Measurements from ENCODE around the gene DAND5. TPM values are rescaled to one million over a fixed set of nuclear protein-coding genes. Genes with fewer than 3 reads are reported as not detected.

Gene DAND5
- total and polyA plus RNA-seq, 4 donors = 0.01 to 0.25 (median 0.17) TPM

DNA sequence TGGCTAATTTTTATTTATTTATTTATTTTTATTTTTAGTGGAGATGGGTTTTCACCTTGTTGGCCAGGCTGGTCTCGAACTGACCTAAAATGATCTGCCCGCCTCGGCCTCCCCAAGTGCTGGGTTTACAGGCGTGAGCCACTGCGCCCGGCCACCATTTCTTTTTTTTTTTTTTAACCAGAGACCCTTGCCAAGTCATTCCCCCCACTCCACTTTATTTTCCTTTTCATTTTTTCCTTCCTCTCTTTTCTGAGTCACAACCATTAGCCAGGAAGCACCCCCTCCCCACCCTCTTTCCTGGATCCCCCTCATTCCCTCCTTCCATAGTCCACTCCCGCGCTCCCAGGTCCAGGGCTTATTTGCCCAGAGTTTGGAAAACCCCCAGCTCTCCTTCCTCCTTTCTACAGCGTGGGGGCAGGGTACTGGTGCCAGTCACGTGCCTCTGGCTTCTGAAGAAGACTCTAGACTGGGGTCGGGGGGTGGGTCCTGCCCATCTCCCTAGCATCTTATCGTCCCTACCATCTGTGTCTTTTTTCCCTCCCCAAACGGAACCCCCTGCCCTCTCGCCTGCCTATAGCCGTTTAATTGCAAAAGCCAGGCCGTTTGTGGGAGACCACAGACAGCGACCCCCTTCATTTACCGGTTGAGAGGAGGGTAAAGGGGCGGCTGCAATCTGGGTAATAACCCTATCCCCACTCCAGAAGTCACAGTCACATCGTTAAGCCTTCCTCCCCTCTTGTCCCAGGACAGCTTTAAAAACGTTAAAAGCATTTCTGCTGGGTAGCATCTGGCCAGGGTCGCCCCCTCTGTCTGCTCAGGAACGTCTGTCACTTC is 32.1 kb upstream of the DAND5 start:
- H3K9ac ChIP-seq (ENCODE audit: insufficient read depth in 1 of 2, low read length in 2 of 2) = peak overlapping the region in 1 of 2 donors; percentile 70
- DNase-seq (peak; percentile 43 to 57 (median 51)), ATAC-seq (ENCODE audit: insufficient read depth, low FRiP score) (no peak)
- WGBS, 2 donors = 11 to 20% methylated on average over 23 of the region's 23 CpGs
- H3K9me3 ChIP-seq (ENCODE audit: control insufficient read depth in 4 of 4, insufficient read depth in 3 of 4, low read length in 3 of 4) = no peaks in the 10 kb centered on the region
- TF ChIP-seq, protein P1, sequence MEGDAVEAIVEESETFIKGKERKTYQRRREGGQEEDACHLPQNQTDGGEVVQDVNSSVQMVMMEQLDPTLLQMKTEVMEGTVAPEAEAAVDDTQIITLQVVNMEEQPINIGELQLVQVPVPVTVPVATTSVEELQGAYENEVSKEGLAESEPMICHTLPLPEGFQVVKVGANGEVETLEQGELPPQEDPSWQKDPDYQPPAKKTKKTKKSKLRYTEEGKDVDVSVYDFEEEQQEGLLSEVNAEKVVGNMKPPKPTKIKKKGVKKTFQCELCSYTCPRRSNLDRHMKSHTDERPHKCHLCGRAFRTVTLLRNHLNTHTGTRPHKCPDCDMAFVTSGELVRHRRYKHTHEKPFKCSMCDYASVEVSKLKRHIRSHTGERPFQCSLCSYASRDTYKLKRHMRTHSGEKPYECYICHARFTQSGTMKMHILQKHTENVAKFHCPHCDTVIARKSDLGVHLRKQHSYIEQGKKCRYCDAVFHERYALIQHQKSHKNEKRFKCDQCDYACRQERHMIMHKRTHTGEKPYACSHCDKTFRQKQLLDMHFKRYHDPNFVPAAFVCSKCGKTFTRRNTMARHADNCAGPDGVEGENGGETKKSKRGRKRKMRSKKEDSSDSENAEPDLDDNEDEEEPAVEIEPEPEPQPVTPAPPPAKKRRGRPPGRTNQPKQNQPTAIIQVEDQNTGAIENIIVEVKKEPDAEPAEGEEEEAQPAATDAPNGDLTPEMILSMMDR (IDR thresholded peaks at IDR 0.05; ENCODE audit: control extremely low read depth, extremely low read depth) = no peak
- peak overlapping the region in 1 of 2 donors; percentile 52 for H3K27ac ChIP-seq (ENCODE audit: low read depth in 1 of 2, low read length in 1 of 2)
- peaks cover 14 to 35% (median 22%) of the 10 kb centered on the region in 5 donors for H3K4me1 ChIP-seq (ENCODE audit: control insufficient read depth in 5 of 5, insufficient read depth in 5 of 5, low read length in 5 of 5)
- H3K4me3 ChIP-seq = peak overlapping the region; percentile 24
- H3K36me3 ChIP-seq (ENCODE audit: control insufficient read depth in 4 of 4, insufficient read depth in 4 of 4, low read length in 4 of 4) = peaks cover 10 to 34% (median 25%) of the 10 kb centered on the region in 4 donors
- H3K27me3 ChIP-seq (ENCODE audit: control insufficient read depth in 3 of 3, insufficient read depth in 3 of 3, low read length in 2 of 3) = no peaks in the 10 kb centered on the region

DNA sequence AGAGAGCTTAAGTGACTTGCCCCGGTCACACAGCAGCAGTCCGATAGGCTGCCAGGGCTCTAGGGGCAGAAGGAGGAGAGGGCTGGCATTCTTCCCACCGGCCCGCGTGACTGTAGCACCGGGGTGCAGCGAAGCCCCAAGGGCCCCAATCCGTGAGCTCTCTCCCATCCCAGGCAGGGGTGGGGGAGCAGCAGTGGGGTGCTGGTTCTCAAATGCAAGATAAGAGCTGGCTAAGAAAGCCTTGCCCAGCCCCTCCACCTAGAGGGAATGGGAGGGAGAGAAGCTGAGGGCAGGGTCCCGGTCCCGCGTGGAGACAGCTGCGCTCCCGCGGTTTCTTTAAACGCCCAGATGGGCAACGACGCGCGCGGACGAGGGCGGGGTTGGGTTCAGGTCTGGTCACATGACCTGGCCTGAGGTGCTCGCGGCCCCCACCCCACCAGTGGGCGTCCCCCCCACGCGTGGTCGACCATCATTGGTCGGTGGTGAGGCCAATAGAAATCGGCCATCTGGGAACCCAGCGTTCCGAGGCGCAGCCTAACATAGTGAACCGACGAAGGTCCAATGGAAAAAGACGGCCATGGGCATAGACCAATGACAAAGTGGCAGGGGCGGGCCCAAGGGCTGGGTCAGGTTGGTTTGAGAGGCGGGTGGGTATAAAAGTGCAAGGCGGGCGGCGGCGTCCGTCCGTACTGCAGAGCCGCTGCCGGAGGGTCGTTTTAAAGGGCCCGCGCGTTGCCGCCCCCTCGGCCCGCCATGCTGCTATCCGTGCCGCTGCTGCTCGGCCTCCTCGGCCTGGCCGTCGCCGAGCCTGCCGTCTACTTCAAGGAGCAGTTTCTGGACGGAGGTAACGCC is 31.2 kb upstream of the DAND5 start, which contains the start of gene CALR:
Gene CALR (plus strand): TSS at position 683 of the 852 bp plus-strand sequence. CDS start 71 bp downstream, at position 754.
- H3K9ac ChIP-seq (ENCODE audit: insufficient read depth in 1 of 2, low read length in 2 of 2) = peak within 1 kb of the TSS; percentile 82 to 90
- H3K27me3 ChIP-seq (ENCODE audit: control insufficient read depth in 3 of 3, insufficient read depth in 3 of 3, low read length in 2 of 3) = no peaks in the 10 kb centered on the region
- WGBS, 2 donors = 0% methylated on average over 53 to 63 of the region's 63 CpGs
- H3K27ac ChIP-seq (ENCODE audit: low read depth in 1 of 2, low read length in 1 of 2) = peak within 1 kb of the TSS; percentile 86 to 90
- H3K4me3 ChIP-seq = peak within 1 kb of the TSS; percentile 80
- DNase-seq (peak; percentile 100), ATAC-seq (ENCODE audit: insufficient read depth, low FRiP score) (peak; percentile 92)
- H3K36me3 ChIP-seq (ENCODE audit: control insufficient read depth in 4 of 4, insufficient read depth in 4 of 4, low read length in 4 of 4) = peaks cover 10 to 36% (median 28%) of the 10 kb centered on the region in 4 donors
- no peaks in the 10 kb centered on the region for H3K9me3 ChIP-seq (ENCODE audit: control insufficient read depth in 4 of 4, insufficient read depth in 3 of 4, low read length in 3 of 4)
- TF ChIP-seq, protein P1 (IDR thresholded peaks at IDR 0.05; ENCODE audit: control extremely low read depth, extremely low read depth) = no peak
- peaks cover 11 to 30% (median 15%) of the 10 kb centered on the region in 5 donors for H3K4me1 ChIP-seq (ENCODE audit: control insufficient read depth in 5 of 5, insufficient read depth in 5 of 5, low read length in 5 of 5)

DNA sequence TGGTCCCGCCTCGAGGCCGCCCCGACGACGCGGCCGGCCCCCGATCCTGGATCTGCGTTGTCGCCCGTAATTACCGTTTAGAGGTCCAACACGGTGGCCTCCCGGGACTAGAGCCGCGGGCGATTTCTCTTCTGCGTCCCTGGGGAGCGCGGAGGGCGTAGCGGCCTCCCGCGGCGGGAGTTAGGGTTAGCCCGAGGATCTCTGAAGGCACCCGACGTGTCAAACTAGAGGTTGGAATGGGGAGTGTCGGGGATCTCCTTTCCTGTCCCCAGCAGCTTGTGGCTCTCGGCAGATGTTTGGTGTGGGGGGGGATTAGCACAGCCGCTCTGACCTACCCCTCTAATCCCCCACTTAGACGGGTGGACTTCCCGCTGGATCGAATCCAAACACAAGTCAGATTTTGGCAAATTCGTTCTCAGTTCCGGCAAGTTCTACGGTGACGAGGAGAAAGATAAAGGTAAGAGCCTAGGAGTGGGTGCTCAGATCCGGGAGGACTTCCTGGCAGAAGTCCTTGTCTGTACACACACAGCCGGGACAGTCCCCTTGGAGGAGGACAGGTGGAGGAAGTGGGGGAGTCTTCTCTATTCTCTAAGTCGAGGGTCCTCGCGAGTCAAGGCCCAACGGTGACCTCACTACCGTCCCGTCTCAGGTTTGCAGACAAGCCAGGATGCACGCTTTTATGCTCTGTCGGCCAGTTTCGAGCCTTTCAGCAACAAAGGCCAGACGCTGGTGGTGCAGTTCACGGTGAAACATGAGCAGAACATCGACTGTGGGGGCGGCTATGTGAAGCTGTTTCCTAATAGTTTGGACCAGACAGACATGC is 30.4 kb upstream of the DAND5 start:
- no peaks in the 10 kb centered on the region for H3K9me3 ChIP-seq (ENCODE audit: control insufficient read depth in 4 of 4, insufficient read depth in 3 of 4, low read length in 3 of 4)
- DNase-seq (peak in 2 of 3 donors; percentile 39 to 41), ATAC-seq (ENCODE audit: insufficient read depth, low FRiP score) (peak; percentile 4)
- H3K27me3 ChIP-seq (ENCODE audit: control insufficient read depth in 3 of 3, insufficient read depth in 3 of 3, low read length in 2 of 3) = no peaks in the 10 kb centered on the region
- peak overlapping the region; percentile 80 for H3K4me3 ChIP-seq
- TF ChIP-seq, protein P1 (IDR thresholded peaks at IDR 0.05; ENCODE audit: control extremely low read depth, extremely low read depth) = no peak
- H3K4me1 ChIP-seq (ENCODE audit: control insufficient read depth in 5 of 5, insufficient read depth in 5 of 5, low read length in 5 of 5) = peaks cover 11 to 27% (median 20%) of the 10 kb centered on the region in 5 donors
- H3K36me3 ChIP-seq (ENCODE audit: control insufficient read depth in 4 of 4, insufficient read depth in 4 of 4, low read length in 4 of 4) = peaks cover 17 to 43% (median 35%) of the 10 kb centered on the region in 4 donors
- WGBS, 2 donors = 0% methylated on average over 54 of the region's 54 CpGs
- peak overlapping the region; percentile 82 to 90 for H3K9ac ChIP-seq (ENCODE audit: insufficient read depth in 1 of 2, low read length in 2 of 2)
- peak overlapping the region; percentile 86 to 90 for H3K27ac ChIP-seq (ENCODE audit: low read depth in 1 of 2, low read length in 1 of 2)
